SKM-1 treated with dmso at 0.1 percent for 144 hours (cell line): Measurements from ENCODE around the gene CLSTN2.

Experiments used
- DNase-seq: peaks from one replicate; lab custom pipeline; 2025; ENCODE audit not compliant: unreplicated experiment; lab: John Stamatoyannopoulos, UW

CLSTN2 gene

DNA sequence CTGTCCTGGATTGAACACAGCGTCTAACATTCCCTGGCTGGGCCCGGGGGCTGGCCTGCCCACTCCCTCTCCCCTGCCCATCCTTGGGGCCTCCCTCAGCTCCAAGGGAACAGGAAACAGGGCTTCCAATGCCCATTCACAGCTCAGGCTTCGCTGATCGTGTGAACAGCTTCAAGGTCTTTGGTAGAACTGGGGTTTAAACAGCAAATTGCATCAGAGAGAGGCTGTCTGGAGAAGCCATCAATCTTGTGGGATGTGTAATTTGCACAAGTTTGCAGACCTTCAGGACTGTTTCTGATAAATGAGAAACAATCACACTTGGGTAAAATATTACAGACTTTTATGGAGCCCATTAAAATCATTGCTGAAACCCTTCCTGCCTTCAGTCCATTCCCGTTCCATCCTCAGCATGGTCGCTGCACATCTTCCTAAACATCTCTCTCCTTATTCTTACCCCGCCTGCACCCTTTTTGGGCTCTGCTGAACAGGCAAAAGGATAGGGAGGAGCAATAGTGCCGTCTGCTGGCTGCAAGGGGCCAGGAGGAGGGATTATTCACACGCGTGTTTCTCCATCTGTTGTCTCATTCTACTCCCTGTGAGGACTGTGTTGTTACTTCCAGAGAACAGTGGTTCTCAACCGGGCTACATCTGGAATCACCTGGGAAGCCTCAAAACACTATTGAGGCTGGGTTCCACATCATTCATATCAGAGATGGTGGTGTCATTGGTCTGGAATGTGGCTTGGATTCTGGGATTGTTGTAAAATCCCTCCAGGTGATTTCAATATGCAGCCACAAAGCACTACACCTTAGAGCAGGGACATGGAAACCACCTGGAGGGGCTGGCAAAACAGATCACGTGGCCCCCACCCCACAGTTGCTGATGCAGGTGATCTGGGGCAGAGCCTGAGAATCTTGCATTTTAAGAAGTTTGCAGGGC lies 116.3 kb downstream of the CLSTN2 start:
- DNase-seq = no peak

DNA sequence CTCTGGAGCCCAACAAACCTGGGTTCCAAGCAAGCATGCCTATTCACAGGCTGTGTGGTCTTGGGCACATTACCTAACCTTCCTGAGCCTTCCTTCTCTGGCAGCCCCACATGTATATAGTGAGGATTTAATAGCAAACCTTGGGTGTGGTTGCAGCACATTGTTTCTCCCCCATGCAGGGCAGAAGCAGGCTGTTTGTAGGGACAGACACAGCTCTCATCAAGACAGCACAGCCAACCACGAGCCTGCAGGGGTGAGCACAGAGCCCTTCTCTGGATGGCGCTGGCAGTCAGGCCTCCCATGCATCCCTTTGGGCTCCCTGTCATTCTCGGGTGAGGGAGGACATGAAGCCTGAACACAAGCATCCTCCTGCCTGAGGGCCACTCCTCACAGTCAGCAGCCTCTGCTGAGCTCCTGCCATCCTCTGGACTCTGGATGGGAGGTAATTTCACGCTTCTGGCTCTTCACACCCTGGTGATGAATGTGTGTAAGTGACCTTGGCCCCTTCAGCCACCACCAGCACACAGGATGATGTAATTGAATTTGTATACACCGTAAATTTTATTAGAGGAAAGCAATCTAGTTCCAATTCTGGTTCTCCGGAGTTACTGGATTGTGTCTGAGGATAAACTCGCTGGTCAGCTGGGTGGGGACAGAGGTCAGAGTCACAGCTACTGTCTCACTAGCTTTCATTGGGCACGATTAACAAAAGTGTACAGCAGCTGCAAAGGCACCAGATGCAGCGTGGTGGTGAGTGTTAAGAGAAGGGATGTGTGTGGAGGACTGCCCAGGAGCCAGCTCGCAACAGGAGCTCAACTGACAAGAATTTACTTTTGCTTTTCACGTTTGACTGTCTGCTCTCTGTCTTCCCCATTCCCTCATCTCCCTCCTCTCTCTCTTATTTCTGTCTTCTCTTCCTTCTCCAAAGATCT lies 118.1 kb downstream of the CLSTN2 start:
- DNase-seq = no peak

DNA sequence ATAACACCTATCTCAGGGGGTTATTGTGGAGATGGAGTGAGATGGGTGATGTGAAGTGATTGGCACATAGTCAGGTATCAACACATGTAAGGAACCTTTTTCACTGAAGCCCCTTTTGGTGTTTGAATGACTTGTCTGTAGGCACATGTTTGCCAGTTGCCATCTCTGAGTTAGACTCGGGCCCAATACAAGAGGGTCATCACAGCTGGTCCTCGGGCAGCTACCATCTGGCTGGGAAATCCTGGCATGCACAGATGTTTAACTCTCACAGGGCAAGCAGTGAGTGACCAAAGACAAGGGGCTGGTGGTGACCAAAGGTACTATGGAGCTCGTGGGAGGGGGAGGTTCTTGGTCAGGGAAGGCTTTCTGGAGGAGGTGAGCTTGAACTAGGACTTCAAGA lies 118.8 kb downstream of the CLSTN2 start:
- DNase-seq = no peak

DNA sequence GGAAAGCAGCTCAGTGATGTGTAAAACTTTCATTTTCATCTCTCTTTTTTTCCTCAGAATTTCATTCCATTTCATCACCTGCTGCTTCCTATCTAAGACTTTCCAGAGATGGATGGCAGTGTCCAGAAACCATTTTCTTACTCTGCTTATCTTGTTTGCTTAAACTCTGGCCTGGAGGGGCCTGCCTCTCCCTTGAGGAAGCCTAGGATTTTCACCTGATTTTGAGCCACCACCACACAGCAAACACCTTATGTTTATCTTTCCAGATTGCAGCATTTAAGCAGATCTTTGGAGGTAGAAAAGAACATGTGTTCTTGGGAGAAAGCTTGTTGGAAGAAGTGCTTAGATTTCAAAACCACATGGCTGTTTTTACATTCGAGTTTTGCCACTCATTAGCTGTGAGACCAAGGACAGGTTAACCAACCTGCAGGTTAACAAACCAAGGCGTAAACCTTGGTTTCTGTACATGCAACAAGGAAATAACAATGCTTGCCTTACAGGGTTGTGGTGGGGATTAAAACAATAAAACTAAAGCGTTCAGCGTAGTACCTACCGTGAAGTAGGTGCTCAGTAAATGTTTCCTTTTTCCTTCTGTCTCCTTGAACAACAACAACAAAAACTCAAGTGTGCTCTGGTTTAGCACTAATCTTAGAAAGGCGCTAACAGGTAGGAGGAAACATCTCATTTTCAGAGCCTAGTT lies 120.3 kb downstream of the CLSTN2 start:
- DNase-seq = no peak

DNA sequence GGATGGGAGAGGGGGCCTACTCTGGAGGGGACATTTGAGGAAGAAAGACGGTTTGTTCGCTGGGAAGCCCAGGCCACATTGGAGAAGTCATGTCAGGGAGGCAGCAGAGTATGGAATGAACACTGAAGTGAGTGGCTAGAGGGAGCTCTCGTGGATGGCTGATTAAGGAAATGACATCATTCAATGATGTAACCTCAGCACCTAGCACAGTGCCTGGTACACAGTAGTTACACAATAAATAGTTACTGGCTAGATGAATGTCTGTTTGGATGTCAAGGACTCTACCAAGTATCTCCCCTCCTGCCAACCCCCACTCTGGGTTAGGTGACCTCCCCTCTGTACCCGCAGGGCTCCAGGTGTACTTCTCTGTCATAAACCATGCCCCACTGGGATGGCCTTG lies 121.1 kb downstream of the CLSTN2 start:
- DNase-seq = no peak

DNA sequence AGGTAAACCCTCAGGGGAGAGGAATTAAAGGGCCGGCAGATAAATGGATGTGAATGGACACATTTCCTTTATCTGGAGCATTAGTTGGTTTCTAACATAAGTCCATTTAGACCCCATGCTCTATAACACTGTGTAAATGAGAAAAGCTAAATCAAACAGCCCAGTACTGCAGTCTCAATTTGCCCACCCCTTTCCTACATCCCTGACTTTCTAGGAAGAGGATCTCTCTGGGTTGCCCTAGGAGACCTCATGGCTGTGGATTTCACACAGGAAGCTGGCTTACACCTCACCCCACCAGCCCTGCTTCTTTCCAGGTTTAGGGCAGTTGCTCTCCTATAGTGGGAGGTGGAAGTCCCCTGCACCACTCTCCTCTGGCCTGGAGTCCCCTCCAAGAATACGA lies 126.2 kb downstream of the CLSTN2 start:
- DNase-seq = no peak

DNA sequence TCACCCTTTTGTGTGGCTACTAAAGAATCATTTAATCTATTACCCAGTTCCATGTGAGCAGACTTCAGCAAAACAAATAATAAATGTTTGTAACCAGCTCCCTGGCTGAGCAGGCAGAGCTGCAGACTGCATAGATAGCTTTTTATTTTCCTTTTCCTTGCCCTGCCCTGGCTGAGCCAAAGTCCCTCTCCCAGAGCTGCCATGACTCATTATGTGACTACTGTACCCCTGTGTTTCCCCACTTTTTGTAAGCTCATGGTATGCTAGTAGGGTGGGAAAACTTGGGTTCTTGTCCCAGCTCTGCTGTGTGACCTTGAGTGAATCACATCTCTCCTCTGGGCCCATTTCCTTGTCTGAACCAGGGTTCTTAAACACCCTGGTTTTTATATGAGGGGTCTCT lies 127.5 kb downstream of the CLSTN2 start:
- DNase-seq = no peak

DNA sequence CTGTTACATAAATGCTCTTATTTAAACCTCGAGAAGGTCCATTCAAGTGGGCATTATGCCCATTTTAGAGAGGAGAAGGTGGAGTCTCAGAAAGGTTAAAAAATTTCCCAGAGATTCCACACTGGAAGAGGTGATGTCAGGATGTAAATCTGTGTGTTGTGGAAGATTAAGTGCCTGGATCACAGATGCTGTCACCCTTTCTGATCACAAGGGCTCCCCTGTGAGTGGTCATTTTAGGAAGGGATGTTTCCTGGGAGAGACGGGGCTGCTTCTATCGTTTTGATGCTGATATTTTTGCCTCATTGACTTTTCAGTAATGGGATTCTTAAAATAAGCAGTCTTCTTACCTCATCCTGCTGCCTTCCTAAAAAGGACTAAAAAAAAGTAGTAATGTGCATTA lies 132.5 kb downstream of the CLSTN2 start:
- no peak for DNase-seq

DNA sequence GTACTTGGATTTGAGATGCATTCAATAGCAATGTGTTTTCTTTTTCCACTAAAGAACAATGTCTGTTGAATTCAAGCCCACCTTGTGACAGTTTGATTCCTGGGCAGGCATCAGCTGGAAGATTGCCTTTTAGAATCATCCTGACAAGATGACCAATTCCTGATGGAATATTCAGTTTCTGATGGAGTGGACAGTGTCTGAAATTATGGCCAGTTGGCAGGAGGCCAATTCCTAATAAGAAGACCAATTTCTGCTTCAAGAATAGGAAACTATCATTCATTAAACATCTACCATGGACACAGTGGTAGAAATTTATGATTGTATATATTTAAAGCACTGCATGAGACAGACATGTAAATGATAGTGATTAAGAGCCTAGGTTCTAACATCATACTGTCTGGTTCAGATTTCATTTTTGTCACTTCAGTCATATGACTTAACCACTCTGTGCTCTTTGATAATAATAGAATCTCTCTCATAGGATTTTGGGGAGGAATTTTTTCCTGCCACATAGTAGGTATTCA lies 133.6 kb downstream of the CLSTN2 start:
- no peak for DNase-seq

DNA sequence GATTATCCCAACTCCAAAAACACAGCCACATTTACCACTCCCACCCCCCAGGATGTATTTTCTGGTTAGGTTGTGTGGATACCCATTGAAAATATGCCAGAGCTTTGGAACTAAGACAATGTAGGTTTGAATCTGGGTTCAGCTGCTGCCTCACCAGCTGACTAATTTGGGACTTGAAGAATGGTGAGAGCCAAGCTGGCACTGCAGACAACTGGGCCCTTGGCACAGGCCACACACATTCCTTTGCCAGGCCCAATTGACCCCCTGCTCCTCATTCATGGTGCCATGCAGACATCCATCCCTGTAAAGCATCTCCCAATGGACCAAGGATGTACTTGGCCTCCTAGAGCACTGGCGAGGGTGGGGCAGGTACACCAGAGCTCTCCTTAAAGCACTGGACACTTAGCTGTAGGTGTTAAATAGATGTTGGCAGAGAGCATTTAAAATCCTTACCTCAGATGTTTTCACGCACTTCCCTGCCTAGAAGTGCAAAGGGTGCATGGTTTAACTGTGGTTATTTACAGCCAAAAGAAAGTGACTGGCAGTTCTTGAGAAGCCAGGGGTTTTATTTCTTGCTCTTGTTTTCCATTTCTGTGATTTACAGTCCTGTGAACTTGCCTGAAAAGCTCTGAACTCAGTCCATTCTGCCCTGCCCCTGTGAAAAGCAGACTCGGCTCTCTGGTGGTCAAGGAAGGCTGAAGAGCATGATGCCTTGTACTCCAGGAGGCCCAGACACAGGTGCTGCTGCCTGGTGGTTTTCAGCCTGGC lies 138.5 kb downstream of the CLSTN2 start:
- DNase-seq = no peak

DNA sequence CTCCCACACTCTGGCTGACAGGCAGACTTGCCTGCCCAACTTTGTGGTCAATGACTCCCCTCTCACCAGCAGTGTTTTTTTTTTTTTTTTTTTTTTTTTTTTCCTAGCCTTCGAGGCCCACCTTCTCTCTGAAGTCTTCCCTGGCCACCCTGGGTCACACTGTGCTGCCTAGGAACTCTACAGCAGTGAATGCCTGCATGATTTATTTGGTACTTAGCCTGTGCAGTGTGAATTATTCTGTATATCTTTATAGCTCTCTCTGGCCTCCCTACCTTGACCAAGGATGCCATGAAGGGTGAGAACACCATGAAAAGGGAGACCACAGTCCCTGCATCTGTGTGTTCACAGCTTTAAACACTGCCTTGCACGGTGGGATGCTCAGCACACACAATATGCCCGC lies 141.6 kb downstream of the CLSTN2 start:
- DNase-seq = no peak

DNA sequence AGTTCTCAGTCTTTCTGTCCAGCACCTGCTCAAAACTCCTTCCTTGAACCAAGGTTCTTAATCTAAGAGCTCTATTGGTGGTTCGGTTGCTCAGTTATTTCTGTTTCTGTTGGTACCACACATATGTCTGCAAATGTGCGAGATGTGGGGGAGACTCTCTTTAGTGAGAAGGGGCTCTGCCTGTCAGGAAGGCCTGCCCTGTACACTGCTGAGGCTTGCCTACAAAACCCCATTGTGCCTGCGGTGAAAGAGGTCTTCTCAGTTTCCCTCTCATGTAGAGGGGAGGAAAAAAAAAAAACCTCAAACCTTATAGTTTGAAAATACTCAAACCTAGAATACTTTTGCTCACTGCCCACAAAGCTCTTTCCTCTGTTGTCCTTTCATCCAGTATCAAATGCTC lies 142.4 kb downstream of the CLSTN2 start:
- DNase-seq = no peak

DNA sequence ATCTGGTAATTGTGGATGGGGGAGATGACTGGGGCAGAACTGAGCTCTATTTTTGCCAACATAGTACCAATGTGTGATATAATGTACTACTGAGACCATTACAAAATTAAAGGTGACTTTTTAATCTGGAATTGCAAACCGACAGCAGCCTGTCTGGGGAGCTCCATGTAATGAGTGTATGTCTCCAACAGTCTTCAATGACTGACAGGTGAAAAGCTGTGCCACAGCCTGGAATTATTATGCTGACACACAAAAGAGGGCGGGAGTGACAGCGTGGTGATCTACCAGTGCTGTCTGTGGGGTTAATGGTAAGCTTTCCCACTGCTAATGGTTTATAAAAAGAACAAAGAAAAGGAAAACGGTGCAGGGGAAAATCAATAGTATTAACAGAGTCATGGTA lies 143.4 kb downstream of the CLSTN2 start:
- no peak for DNase-seq

DNA sequence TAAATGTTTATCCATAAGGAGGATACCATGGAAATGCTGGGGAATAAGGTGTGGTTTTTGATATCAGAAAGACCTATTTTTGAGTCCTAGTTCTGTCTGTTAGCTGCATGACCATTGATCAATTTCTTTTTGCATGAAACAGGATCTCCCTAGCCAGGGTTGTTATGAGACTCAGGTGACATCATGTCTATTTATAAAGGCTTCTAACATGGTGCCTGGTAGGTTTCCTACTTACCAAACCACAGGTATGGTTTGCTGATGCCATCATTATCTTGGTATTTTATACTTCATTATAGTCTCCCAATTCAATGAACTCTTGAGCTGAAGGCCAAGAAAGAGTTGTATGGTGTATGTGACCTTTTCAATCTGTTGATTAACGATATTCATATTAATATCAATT lies 144.0 kb downstream of the CLSTN2 start:
- no peak for DNase-seq

DNA sequence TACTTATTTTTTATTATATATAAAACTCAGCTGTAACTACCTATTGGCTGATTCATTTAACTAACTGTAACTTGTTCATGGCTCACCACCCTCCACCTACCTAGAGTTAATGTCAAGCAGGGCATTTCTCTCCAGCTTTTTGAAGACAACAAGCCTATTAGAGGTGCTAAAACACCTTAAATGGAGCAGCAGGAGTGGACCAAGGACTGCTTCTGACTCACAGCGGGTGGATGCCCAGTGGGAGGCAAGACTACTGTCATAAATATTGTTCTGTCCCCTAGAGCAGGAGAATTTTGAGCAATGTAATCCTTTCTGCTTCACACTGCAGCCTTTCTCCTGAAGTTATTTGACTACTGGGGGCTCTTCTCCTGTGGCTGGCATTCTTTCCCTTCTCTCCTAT lies 146.9 kb downstream of the CLSTN2 start:
- no peak for DNase-seq

DNA sequence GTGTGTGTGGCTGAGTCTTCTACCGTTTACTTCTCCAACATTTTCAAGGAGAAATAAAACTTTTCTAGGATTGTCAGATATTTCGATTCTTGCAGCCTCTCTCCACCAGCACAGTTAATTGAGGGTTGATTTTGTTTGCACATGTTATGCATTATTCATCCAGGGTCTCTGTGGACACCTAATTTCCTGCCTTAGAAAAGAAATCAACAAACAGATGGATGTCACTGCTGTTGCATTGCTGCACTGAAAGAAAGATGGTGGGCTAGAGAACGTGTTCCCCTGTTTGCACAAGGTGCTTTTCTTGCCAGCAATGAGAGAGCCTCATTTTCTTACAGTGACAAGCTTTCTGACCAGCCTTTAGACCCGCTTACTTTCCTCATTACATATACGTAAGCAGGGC lies 150.0 kb downstream of the CLSTN2 start:
- DNase-seq = no peak

DNA sequence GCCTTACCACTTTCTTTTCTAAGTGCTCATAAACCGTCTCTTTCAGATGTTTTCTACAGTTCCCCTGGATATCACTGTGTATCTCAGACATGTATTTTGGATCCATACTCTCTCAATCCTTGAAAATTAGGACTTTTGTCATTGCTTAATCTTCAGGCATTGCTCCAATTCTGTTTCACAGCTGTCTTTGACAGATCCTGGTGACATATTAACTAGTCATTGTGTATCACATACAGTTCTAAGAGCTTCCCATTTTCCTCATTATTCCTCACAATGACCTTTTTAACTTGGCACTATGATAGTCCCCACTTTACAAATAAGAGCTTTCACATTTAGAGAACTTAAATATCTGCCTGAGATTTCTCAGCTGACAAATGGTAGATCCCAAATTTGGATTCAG lies 151.7 kb downstream of the CLSTN2 start:
- DNase-seq = no peak

DNA sequence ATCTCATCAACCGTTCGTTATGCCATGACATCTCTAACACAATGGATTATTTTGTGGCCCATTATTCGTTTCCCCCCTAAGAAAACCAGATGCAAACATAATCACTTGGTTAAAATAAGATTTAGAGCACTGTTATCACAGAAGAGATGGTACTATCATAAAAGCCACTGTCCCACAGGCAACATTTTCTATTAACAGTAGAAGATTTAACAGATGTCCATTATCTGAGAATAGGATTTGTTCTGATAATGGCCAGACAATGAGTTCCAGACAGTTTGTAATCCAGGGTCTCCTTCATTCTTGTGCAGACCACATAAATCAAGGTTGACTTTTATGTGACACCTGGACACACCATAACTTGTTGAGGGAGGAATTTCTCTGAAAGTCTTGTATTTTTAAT lies 153.1 kb downstream of the CLSTN2 start:
- no peak for DNase-seq

DNA sequence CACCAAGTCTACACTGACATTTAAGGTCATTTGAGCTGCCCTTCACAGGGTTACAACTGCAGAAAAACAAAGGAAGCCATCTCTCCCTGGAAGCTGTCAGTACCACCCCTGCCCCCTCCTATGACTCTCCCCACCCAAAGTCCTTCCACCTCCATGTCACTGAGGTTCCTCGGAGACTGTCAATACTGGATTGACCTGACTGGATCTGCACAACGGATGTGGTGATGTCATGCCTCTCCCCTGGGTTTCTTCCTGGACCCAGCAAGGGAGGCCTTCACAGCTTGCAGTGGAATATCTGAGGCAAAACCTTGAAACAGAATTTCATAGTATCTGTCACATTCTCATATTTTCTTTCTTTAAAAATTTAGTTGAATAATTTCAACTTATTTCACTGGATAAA lies 153.5 kb downstream of the CLSTN2 start:
- DNase-seq = no peak

DNA sequence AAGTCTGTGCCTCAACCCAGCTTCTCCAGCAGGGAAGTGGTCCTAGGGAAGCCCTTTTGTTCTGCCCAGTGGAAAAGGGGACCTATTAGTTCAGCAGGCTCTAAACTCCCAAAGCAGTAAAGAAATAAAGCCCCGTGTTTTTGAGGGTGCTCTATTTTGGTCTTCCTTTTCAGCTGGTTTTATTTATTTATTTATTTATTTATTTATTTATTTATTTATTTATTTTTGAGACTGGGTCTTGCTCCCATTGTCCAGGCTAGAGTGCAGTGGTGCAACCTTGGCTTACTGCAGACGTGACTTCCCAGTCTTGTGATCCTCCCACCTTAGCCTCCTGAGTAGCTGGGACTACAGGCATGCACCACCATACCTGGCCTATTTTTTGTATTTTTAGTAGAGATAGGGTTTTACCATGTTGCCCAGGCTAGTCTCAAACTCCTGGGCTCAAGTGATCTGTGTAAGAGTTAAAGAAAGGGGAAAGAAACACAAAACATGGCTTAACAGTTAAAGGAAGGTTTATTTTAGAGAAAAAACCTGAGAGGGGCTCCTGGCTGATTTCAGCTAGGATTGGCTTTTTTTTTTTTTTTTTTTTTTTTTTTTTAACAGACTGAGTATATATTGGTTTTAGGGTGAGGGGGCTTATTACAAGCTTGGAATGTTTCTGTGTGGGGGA lies 154.6 kb downstream of the CLSTN2 start:
- no peak for DNase-seq
